Ascending aorta (tissue), 2 donors: ENCODE data around the gene CATSPERB. TPM values are rescaled to one million over a fixed set of nuclear protein-coding genes. Genes with fewer than 3 reads are reported as not detected.

Experiments
- DNase-seq, 2 donors: peaks; one replicate each; pipeline ENCODE4 v3.0.0-alpha.2; 2019; ENCODE audit warnings: low spot score in 2 of 2
- H3K27ac ChIP-seq, 2 donors: fragments of 200-600 bp; sonication (generic); one replicate each; pipeline ENCODE4 v1.5.1; 2016 to 2017; ENCODE audit warnings: mild to moderate bottlenecking in 1 of 2
- H3K27me3 ChIP-seq: fragments of 200-600 bp; sonication (generic); one replicate; pipeline ENCODE4 v1.5.1; 2017
- H3K36me3 ChIP-seq, 2 donors: fragments of 200-600 bp; sonication (generic); one replicate each; pipeline ENCODE4 v1.5.1; 2016
- H3K4me1 ChIP-seq, 2 donors: fragments of 200-600 bp; sonication (generic); one replicate each; pipeline ENCODE4 v1.5.1; 2016 to 2017; ENCODE audit warnings: mild to moderate bottlenecking in 1 of 2
- H3K4me3 ChIP-seq, 2 donors: fragments of 200-600 bp; sonication (generic); one replicate each; pipeline ENCODE4 v1.5.1; 2016 to 2017; ENCODE audit warnings: mild to moderate bottlenecking in 1 of 2
- H3K9me3 ChIP-seq, 2 donors: fragments of 200-600 bp; sonication (generic); one replicate each; pipeline ENCODE4 v1.5.1; 2016
- CTCF ChIP-seq, 3 experiments: fragments of 200-600 bp in 2 of 3; fragments of 450-650 bp in 1 of 3; sonication (generic) in 2 of 3; IDR thresholded peaks; one replicate each; pipeline ENCODE4 v1.5.1; 2016 to 2019; ENCODE audit warnings: antibody characterized with exemption in 3 of 3, mild to moderate bottlenecking in 1 of 3, moderate library complexity in 1 of 3
- intact Hi-C: fragments of 100-400 bp; cut with DNase I; formaldehyde crosslinking; loops from one replicate; pipeline ENCODE4 v1.15.1; 2023
- total RNA-seq: library from RNA; depleted of rRNA; stranded (reverse); fragments of >200 nt; gene quantifications from one replicate; pipeline ENCODE4 v1.1.0, GENCODE V29; 2016

Gene CATSPERB
- total RNA-seq, 1 donor from 2014 or later: 4.3 TPM

GRCh38 chr14:91624757-91625156 lies 107.1 kb downstream of the CATSPERB start:
- intact Hi-C loops: no loop called here
- H3K4me1 ChIP-seq: no peaks in the 10 kb centered on the region
- no peak overlapping the region for H3K4me3 ChIP-seq
- no peak for TF ChIP-seq CTCF (IDR thresholded peaks at IDR 0.05)
- no peaks in the 10 kb centered on the region for H3K9me3 ChIP-seq
- no peaks in the 10 kb centered on the region for H3K27me3 ChIP-seq
- H3K36me3 ChIP-seq: no peaks in the 10 kb centered on the region
- no peak for DNase-seq
- no peak overlapping the region for H3K27ac ChIP-seq

- intact Hi-C loops: no loop called here
- DNase-seq: no peak
- no peaks in the 10 kb centered on the region for H3K9me3 ChIP-seq
Observed at GRCh38 chr14:91614187-91614586, 117.7 kb downstream of the CATSPERB start.

GRCh38 chr14:91613459-91614112 lies 118.3 kb downstream of the CATSPERB start:
- TF ChIP-seq CTCF (IDR thresholded peaks at IDR 0.05): no peak
- intact Hi-C loops: no loop called here
- peaks cover 0 to 3% of the 10 kb centered on the region in 2 donors for H3K36me3 ChIP-seq

More at GRCh38 chr14:91614187-91614586, 117.7 kb downstream of the CATSPERB start:
- TF ChIP-seq CTCF (IDR thresholded peaks at IDR 0.05): no peak
- H3K4me1 ChIP-seq: no peaks in the 10 kb centered on the region
- H3K27ac ChIP-seq: no peak overlapping the region
- no peak overlapping the region for H3K4me3 ChIP-seq
- H3K36me3 ChIP-seq: peaks cover 0 to 3% of the 10 kb centered on the region in 2 donors
- H3K27me3 ChIP-seq: no peaks in the 10 kb centered on the region

GRCh38 chr14:91611528-91611927 lies 120.4 kb downstream of the CATSPERB start:
- no peak for DNase-seq
- H3K9me3 ChIP-seq: no peaks in the 10 kb centered on the region
- H3K4me1 ChIP-seq: no peaks in the 10 kb centered on the region
- TF ChIP-seq CTCF (IDR thresholded peaks at IDR 0.05): no peak
- no peaks in the 10 kb centered on the region for H3K27me3 ChIP-seq
- H3K36me3 ChIP-seq: peaks cover 0 to 3% of the 10 kb centered on the region in 2 donors
- H3K4me3 ChIP-seq: no peak overlapping the region
- intact Hi-C loops: no loop called here
- no peak overlapping the region for H3K27ac ChIP-seq

More at GRCh38 chr14:91613459-91614112, 118.3 kb downstream of the CATSPERB start:
- H3K9me3 ChIP-seq: no peaks in the 10 kb centered on the region
- DNase-seq: no peak
- H3K27me3 ChIP-seq: no peaks in the 10 kb centered on the region
- no peak overlapping the region for H3K4me3 ChIP-seq
- H3K27ac ChIP-seq: no peak overlapping the region
- H3K4me1 ChIP-seq: no peaks in the 10 kb centered on the region

- Histone ChIP-seq H3K4me3 (no peak overlapping the region), H3K36me3 (no peaks in the 10 kb centered on the region), H3K4me1 (no peaks in the 10 kb centered on the region), H3K9me3 (no peaks in the 10 kb centered on the region), H3K27ac (no peak overlapping the region), H3K27me3 (no peaks in the 10 kb centered on the region)
- intact Hi-C loops: no loop called here
- TF ChIP-seq CTCF (IDR thresholded peaks at IDR 0.05): no peak
- DNase-seq: no peak
Observed at GRCh38 chr14:91609161-91609560, 122.7 kb downstream of the CATSPERB start.
